ENCODE data around the gene ALDH3B2.
"Not testable (repeated sequence)": the region's sequence is repeated elsewhere in the genome, so short reads cannot be mapped to it uniquely, and the experiment has no call there.

The ALDH3B2 gene, protein sequence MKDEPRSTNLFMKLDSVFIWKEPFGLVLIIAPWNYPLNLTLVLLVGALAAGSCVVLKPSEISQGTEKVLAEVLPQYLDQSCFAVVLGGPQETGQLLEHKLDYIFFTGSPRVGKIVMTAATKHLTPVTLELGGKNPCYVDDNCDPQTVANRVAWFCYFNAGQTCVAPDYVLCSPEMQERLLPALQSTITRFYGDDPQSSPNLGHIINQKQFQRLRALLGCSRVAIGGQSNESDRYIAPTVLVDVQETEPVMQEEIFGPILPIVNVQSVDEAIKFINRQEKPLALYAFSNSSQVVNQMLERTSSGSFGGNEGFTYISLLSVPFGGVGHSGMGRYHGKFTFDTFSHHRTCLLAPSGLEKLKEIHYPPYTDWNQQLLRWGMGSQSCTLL

DNA sequence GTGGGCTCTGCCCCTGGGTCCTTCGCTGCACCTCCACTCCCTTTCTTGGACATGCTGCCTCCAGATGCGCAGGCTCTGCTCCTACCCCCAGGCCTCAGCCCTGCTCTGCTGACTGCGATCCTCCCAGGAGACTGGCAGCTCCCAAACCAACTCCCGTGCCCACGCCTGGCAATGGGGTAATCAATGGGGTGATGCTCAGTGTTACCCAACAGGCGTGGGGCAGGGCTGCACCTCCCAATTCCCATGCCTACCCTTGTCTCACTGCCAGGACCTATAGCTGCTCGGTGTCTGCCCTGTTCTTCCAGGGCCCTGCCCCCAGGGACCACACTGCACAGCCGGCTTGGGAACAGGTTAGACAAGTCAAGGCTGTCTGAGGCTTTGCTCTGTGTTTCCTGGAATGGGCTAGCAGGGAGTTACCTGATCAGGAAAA, at the start of gene ALDH3B2:
TSS of gene ALDH3B2 (minus strand) at position 182 of the 430 bp plus-strand sequence. CDS start 7,688 bp downstream, outside the sequence.
- DNase-seq (ENCODE audit: low spot score), result no peak

DNA sequence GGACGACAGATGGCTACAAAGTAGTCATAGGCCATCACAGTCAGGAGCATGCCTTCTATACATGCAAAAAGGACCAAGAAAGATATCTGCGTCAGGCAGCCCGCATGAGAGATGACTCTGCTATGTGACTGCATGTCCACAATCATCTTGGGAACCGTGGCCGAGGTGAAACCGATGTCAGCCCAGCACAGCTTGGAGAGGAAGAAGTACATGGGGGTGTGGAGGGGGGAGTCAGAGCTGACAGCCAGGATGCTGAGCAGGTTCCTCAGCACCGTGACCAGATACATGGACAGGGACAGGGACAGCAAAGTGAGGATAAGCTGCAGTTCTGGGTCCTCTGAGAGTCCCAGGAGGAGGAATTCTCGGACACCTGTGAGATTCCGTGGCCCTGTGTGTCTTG, 48.6 kb upstream of the ALDH3B2 start:
- DNase-seq (ENCODE audit: low spot score), result not testable (repeated sequence)

DNA sequence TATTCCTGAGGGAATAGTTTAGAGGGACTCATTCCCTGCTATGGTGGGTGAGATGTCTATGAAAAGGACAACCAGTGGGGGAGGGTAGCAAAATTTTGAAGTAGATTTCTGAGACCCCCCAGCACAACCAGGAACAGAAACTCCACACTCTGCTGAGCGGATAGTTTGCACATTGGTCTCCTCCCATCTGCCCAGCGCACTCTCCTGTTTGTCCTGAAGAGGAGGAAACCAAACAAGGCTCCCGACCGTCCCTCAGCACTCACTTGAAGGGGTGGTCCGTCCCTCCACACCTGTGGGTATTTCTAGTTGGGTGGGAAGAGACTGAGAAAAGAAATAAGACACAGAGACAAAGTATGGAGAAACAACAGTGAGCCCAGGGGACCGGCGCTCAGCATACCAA, 41.8 kb upstream of the ALDH3B2 start:
- peak; percentile 26 for DNase-seq (ENCODE audit: low spot score)

DNA sequence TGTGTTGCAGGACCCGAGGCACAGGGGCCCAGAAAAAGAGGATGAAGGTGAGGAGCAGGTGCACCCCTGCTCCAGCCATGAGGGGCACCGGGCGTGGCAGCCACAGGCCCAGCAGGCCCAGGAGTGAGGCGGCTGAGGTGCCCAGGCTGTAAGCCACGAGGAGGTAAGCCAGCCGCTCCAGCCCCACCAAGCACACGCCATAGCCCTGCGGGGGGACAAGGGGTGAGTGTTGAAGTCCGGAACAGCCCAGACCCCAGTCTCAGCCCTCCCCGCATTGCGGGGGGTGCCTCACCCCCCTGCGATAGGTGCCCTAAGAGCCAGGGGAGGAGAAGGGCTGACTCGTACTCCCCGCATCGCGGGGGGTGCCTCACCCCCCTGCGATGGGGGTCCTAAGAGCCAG, 41.4 kb upstream of the ALDH3B2 start:
- DNase-seq (ENCODE audit: low spot score), result not testable (repeated sequence)

DNA sequence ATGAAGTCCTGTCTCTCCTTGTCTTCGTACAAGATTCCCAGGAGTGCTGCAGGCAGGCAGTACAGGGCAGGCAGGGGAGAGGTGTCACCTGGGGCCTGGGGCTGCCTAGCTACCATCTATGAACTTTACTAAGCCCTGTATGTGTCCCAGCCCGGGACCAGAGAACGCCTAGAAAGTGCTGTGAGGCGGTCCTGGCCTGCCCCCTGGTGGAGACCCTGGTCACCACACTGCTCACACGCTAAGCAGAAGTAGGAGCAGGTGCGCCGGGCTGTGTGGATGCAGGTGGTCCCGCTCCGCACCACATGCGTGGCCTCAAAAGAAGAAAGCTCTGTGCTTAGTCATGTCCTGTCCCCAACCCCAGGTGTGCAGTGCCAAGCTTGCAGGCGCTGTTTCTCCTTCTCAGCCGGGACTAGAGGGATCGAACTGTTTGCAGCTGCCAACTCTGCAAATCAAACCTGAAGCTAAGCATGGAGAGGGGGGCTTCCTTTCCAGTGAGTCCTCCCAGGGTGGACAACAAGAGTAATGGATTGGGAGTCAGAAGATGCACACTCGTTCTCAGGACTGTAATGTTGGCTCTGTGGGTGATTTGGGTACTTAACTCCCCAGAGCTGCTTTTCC, 39.6 kb upstream of the ALDH3B2 start:
- DNase-seq (ENCODE audit: low spot score), result peak; percentile 34

DNA sequence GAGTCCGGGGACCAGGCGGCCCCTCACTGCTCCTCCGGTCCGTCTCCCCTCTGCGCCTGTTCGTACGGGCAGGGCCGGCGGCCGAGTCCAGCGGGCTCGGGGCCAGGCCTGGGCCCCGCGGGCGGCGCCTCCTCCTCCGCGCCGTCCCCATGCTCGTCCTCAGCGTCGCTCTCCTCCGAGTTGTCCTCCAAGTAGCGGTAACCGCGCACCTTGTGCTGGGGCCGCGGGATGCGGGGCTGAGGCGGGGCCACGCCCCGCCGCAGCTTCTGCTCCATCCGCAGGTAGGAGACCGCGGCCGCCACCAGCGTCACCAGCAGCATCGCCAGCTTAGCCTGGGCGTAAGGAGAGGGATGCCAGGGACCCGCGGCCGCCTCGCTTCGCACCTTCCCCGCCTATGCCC, 37.3 kb upstream of the ALDH3B2 start:
- DNase-seq (ENCODE audit: low spot score), result not testable (repeated sequence)

DNA sequence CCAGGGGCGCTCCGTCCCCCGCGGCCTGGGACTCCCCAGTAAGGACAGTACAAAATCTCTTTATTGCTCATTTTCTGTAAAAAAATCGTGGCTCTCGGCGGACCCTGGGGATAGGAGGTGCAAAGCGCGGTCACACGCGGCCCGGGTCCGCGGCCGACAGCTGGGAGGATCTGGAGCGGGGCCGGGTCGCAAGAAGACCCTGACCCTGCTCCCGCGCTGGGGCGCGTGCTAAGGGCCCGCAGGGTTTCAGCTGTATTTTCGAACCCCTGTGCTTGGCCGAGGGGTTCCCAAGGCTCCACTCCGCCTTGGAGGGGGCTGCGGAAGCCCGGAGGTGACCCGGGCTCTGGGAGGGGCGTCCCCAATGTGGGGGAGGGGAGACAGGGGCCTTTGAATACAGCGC, 36.8 kb upstream of the ALDH3B2 start:
- DNase-seq (ENCODE audit: low spot score), result not testable (repeated sequence)

DNA sequence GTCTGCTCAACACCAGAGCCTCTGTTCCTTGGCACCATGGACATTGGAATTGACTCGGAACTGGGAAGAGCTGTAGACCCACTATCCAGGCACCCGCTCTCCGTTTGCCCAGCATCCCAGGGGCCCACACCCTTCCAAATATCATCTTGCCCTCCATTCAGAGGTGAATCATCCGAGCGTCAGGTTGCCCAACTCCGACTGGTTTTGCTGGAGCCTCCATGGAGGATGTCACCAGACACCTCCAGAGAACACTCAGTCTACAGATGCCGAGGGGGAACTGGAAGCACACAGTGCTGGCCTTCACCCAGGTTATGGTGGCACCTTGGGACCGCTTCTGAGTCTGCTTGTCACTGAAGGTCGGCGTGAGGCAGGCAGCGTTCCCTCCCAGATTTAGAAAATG, 35.4 kb upstream of the ALDH3B2 start:
- DNase-seq (ENCODE audit: low spot score), result not testable (repeated sequence)

DNA sequence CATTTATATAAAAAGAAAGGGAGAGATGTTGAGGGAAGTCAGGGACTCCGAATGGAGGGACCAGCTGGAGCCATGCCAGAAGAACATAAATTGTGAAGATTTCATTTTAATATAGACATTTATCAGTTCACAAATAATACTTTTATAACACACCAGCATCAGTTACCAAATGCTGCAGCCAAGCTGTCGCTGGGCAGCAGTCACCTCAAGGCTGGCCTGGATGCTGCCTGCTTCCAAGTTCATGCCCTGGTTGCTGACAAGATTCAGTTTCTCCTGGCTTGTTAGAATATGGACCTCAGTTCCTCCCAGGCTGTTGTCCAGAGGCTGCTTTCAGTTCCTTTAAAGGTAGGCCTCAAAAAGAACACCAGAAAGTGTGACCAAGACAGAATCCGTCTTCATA, 30.8 kb upstream of the ALDH3B2 start:
- DNase-seq (ENCODE audit: low spot score), result no peak

DNA sequence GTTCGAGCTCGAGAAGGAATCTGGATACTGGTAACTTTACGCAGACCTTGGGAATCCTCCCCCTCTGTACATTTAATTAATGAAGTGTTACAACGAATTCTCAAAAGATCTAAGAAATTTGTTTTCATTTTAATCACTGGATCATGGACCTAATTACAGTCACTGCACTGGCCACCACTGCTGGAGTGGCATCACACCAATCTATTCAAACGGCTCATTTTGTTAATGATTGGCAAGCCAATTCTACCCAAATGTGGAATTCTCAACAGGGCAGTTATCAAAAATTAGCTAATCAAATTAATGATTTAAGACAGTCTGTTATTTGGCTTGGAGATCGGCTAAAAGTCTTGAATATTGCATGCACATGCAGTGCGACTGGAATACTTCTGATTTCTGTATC, 30.1 kb upstream of the ALDH3B2 start:
- no peak for DNase-seq (ENCODE audit: low spot score)

DNA sequence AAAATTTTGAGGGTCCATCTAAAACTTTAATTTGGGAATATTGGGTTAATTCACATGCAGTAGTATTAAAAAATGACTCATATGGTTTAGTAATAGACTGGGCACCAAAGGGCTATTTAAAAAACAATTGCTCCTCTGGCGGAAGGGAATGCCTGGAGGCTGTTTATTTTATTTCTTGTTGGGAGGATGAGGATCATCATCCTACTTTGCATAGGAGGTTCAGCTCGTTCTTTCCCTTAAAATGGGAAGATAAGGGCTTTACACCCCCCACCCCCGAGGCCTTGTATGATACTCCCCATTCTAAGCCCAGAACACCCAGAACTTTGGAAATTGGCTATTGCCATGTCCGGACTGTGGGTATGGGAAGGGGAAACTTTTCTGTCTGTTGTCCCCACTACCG, 29.3 kb upstream of the ALDH3B2 start:
- not testable (repeated sequence) for DNase-seq (ENCODE audit: low spot score)

DNA sequence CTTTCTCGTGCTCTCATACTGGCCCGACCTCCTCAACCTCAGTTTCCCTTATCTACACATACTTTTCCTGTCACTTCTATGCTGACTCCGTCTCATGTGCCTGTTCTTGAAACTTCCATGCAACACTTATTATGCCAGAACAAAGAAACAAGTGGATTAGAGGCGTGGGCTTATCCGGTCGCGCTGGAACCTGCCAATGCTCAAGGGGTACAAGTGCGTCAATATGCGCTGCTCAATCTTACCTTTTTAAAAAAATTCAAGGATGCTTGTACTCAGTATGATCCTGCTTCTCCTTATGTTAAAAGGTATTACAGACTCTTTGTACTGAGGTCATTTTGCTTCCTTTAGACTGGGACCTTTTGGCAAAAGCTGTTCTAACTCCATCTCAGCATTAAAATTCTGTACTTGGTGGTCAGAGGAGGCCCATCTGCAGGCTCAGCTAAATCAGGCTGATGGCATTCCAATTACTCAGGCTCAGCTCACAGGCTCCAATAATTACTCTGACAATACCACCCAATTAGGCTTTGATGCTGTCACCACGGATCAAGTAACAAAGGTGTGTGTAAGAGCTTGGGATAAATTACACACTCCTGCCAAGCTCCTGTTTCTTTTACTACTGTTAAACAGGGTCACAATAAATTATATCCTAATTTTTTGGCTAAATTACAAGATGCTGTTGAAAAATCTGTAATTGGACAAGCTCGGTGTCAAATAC, 26.3 kb upstream of the ALDH3B2 start:
- DNase-seq (ENCODE audit: low spot score), result no peak

DNA sequence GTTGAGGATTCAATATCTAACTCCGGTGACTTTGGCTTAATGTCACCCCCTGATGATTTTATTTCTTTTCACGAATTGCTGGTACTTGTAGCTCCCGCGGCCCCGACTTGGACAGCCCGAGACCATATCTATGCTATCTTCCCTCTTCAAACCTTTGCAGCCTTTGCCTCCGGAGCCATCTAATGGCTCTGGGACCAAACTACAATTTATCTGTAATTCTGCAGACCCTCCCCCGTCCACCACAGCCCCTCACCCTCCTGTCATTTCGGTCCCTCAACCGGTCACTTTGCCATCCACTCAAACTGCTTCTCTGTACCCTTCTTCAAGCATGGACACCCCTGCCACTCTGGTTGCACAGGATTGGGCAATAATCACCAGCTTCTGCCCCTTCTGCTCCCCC, 25.7 kb upstream of the ALDH3B2 start:
- no peak for DNase-seq (ENCODE audit: low spot score)

DNA sequence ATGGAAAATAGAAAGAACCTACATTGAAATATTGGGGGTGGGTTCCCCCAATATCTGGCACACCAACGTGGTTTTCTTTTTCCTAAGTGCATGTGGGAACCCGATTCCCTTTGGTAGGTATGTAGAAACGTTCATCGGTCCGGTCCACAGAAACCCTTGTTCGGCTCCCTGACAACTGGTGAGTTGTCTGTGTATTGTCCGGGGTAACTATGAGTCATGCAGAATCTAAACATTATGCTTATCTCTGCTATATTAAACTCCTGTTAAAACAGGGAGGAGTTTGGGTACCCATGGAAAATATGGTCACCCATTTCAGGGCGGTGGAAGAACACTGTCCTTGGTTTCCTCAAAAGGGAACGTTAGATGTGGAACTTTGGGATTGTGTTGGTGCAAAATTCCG, 25.1 kb upstream of the ALDH3B2 start:
- no peak for DNase-seq (ENCODE audit: low spot score)

DNA sequence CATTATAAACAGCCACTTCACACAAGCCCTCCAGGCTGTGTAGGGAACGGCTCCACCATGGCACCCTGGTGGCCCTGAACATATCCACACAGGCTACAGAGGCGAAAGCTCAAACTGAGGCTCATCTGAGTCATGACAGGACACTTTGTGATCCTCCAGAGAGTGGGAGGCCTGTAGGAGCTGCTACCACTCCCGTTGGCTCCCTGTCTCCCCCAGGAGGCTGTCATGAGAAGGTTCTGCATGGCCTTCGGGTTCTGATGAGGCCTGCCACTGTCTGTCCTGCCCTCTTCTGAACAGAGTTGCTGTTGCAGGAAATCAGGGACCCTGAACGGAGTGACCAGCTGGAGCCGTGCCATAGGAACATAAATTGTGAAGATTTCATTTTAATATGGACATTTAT, 23.8 kb upstream of the ALDH3B2 start:
- peak; percentile 61 for DNase-seq (ENCODE audit: low spot score)

DNA sequence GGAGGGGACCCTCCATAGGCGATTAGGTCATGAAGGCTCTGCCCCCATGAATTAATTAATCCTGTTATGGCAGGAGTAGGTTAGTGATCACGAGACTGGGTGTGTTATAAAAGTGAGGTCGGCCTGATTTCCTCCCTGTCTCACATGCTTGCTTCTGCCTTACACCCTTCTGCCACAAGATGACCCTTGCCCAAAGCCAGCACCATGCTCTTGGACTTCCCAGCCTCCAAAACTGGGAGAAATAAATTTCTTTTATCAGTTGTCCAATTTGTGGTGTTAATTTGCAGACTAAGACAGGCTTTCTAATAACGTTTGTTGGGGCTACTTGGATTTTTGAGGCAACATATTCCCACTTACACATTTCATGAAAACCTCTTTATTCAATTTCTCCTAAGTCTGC, 23.4 kb upstream of the ALDH3B2 start:
- no peak for DNase-seq (ENCODE audit: low spot score)

DNA sequence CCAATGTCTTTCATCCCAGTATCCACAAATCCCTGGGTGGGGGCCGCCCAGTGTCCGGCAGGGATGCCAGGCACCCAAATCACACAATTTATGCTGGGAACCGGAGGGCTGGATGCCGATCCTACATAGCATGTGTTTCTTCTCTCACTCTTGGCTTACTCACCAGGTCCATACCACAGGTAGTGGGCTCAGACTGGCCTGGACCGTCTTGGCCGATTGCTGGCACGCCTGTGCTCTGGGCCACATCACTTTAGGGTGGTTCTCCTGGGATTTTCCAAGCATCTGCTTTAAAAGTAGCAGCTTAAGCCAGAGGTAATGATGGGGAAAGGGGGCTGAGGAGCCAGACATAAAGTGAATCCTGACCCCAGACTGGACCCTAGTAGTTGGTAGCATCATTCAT, 22.6 kb upstream of the ALDH3B2 start:
- DNase-seq (ENCODE audit: low spot score), result no peak

DNA sequence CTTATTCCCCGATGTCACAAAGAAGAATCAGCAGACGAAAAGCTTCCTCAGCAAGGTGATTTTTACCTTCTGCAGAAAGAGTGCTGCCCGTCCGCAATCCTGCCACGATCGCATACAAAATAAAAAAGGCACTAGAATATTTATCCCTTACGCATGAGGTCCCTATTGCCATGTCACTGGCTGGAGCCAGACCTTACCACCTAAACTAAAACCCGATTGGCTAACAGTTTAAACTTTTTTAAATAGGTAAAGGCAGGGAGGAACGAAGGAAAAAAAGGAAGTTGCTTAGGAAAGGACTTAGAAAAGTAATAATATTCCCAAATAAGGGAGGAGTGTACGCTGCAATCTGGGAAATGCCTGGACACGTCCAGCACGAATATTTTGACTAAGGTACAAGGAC, 21.2 kb upstream of the ALDH3B2 start:
- no peak for DNase-seq (ENCODE audit: low spot score)

DNA sequence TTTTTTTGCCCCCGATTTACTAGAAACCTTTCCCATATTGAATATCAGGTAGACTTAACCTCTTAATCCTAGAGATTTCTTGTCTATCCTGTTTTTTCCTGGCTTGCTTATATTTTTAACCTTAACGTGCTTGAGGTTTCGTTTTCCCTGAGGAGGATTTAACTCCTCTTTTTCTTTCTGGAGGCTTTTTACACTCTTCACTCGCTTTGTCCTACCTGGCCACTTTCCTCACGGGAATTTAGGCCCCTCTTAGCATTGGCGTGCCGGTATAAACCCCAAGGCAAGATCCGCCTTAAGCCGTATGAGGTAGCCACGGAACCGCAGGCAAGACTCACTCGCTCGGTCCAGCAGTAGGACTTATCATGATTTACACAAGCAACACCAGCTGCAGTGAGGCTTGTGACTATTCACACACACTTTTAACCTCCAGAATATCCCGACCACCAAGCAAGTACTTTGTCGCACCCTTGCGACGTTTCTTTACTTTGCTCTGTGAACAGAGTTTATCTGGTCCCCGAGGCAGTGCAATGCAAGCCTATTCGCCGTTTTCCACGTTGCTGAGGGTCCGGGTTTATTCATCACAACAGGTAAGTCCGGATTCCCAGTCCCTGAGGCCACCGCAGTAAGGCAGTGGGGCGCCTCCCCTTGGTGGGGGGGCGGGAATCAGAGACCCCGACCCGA, 20.6 kb upstream of the ALDH3B2 start:
- DNase-seq (ENCODE audit: low spot score), result no peak

DNA sequence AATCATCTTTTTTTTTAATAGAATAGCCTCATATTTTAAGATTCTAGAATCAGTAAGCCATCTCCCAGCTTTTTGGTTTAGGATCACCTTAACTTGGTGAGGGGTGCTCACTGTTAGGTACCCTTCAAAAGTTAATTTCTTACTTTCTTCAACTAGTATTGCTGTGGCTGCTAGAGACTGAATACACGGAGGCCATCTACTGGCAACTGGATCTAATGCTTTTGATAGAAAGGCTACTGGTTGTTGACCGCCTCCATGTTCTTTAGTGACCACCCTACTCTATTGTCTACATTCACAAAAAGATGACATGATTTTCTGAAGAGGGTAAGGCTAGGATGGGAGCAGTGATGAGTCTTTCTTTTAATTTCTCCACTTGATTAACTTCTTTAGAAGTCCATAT, 16.7 kb upstream of the ALDH3B2 start:
- peak; percentile 37 for DNase-seq (ENCODE audit: low spot score)

DNA sequence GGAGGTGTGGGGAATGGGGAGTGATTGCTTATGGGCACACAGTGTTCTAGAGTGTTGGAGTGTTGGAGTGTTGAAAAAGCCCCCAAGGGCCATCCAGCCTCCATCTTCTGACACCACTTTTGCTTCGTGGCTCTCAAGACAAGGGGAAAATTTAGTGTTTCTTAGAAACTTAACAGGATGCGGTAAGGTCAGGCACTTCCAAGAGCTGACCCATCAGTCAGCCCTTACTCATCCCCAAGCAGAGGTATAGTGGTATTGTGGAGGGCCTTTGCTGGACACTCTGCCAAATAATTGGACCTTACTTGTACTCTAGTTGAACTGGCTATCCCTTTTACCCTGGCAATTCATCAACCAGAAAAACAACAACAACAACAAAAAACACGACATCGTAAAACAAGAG, 14.8 kb upstream of the ALDH3B2 start:
- DNase-seq (ENCODE audit: low spot score), result no peak

DNA sequence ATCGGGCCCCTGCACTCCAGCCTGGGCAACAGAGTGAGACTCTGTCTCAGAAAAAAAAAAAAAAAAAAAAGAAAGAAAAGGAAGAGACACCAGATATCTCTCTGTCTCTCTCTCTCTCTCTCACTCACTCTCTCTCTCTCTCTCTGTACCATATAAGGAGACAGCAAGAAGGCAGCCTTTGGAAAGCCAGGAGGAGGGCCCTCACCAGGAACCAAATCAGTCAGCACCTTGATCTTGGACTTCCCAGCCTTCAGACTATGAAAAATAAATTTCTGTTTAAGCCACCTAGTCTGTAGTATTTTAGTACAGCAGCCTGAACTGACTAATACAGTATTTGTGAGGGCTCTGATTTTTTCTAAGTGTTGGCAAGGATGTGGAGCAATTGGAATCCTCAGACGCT, 13.6 kb upstream of the ALDH3B2 start:
- no peak for DNase-seq (ENCODE audit: low spot score)
